HG02981 (cell line): Measurements from ENCODE around the gene PSMC4.

Experiments
- ATAC-seq: cut with Tn5 transposase; IDR thresholded peaks from one replicate; pipeline ENCODE4 v1.9.1; 2021; ENCODE audit warnings: mild to moderate bottlenecking, moderate library complexity; ENCODE audit not compliant: unreplicated experiment

PSMC4 gene

DNA sequence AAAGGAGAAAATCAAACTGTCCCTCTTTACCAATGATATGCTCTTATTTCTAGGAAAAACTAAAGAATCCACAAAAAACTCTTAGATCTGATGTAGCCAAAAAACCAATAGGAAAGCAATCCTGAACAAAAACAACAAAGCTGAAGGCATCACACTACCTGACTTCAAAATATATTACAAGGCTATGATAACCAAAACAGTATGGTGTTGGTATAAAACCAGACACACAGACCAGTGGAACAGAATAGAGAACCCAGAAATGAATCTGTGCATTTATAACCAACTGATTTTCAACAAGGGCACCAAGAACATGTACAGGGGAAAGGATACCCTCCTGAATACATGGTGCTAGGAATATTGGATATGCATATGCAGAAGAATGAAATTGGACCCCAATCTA lies 16.2 kb downstream of the PSMC4 start:
- no peak for ATAC-seq

DNA sequence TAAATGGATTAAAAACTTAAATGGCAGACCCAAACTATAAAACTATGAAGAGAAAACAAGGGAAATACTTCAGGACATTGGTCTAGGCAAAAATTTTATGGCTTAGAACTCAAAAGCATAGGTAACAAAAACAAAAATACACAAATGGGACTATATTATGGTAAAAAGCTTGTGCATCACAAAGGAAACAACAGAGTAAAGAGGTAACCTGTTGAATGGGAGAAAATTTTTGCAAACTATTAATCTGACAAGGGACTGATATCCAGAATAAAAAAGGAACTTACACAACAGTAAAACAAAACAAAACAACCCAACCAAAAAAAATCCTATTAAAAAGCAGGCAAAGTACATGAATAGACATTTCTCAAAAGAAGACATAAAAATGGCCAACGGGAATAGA lies 16.6 kb downstream of the PSMC4 start:
- no peak for ATAC-seq

DNA sequence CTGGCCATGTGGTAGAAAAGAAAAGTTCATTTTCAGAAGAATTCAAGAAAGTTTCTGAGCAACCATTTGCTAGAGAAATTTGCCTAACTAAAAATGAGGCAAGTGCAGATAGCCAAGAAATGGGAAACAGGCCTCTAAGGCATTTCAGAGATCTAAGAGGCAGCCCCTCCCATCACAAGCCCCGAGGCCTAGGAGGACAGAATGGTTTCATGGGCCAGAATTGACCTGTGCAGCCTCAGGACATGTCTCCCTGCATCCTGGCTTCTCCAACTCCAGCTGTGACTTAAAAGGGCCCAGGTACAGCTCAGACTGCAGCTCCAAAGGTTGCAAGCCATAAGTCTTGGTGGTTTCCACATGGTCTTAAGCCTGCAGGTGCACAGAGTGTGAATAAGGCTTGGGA lies 22.6 kb downstream of the PSMC4 start:
- ATAC-seq, result no peak

DNA sequence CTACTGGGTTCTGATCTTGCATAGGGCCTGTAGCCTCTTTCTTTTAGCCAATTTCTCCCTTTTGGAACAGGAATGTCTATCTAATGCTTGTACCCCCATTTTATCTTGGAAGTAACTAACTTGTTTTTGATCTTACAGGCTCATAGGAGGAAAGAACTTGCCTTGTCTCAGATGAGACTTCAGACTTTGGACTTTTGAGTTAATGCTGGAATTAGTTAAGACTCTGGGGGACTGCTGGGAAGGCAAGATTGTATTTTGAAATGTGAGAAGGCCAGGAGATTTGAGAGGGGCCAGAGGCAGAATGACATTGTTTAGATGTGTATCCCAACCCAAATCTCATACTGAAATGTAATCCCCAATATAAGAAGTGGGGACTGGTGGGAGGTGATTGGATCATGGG lies 23.4 kb downstream of the PSMC4 start:
- ATAC-seq, result no peak

DNA sequence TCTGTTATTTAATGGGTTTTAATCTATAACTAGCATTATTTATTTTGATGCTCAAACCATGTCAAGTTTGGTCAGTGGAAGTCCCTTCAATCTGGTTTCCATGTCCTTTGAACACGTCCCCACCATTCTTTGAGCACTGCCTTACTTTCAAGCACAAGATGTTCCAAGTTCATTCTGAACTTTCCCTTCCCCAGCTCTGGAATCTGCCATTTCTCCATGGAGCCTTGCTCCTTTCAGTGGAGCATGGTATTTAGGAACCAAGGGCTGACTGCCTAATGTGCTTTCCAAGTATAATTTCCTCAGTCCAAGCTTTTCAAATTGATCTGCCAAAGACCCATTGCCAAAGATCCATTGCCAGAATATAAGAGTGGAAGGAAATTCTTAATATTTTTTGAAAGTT lies 24.8 kb downstream of the PSMC4 start:
- no peak for ATAC-seq

DNA sequence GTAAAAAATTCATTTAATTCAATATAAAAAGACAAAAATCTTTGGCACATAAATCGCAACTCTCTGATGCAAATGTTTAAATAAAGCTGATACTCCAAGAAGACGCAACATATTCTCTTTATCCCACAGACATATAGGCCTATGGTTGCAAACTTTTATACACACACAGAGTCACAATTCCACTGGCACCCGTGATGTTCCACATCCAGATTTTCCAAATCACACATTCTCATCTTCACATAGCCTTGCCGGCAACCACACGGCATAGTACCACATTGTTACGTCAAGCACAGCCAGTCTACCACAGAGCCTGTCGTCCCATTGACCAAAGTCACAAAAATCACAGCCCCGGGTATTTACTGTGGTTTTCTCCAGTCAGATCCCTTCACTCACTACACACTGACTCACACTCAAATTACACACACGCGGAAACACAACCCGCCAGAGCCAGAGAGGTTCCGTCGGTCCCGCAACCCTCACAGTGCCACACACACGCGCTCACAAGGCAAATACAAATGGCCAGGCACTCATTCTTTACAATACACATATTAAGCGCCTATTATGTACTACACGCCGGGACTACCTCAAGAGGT lies 25.3 kb downstream of the PSMC4 start:
- peak; percentile 17 for ATAC-seq

DNA sequence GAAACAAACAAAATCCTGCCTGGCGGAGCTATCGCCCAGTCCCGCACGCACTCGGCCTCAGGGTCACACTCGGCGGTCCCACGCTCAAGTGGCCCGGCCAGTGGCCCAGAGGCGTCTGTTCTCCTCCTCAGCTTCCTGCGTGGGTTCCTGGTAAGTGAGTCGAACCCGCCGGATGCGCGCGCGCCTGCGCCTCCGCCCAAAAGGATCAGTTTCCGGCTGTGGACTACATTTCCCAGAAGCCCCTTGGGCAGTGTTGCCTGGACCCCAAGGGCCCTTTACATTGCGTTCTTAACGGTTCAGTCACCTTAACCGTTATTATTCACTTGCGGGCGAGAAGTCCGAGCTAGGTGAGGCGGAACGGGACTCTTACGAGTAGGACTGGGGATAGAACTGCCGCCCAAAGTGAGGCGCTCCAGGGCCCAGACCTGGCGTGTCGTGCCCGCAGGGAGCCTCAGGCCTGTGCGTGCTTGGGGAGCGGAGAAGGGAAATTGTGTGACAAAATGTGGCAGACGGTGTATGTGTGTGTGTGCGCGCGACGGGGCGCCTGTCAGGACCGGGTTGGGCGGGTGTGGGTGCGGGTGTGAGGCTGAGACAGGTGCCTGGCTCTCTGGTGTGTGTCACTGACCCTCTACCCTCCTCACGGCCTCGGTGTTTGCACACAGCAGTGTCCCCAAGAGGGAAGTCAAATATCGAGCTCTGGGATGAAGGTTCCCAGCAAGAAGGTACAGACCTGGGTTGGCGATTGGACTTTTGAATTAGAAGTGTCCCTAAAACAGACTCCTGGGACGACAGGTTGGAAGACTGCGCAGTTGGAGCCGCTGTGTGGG lies 26.1 kb downstream of the PSMC4 start, which contains the start of gene ZNF546:
ZNF546 (plus strand) TSS at position 250 of the 827 bp plus-strand sequence. CDS start 1,267 bp downstream, outside the sequence.
- ATAC-seq, result peak; percentile 87

DNA sequence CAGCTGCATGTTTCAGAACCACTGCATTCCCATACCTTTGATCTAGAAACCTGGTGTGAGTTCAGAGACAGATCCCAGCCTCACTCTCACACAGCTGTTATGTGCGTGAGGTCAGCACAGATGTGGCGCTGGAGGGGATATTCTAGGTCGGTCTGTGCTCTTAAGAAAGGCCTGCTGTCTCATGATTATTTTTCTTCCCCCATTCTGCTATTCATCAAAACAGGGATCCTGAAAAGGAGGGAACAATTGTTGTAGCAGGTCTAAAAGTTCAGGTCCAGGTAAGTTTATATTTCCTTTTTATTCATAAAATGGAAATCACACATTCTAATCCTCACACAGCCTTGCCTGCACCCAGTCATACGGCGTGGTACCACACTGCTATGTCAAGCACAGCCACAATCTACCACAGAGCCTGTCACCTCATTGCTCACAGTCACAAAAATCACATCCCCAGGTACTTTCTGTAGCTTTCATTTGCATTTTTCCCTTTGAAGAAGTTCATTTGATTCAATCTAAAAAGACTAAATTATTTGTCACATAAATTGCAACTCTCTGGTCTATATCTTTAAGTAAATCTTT lies 26.8 kb downstream of the PSMC4 start:
- ATAC-seq, result no peak

DNA sequence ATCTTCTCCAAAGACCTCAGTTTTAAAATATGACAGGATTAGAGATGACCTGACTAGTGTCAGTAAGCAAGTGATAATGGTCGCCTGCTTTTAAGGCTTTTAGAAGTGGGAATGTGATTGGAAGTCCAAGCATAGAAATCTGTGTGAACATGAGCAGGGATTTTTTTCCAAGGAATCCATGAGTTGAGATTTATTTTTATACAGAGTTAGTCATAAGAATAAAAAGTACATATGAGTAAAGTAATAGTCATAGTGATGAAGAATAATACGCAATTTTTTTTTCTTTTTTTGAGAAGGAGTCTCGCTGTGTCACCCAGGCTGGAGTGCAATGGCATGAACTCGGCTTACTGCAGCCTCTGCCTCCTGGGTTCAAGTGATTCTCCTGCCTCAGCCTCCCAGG lies 27.5 kb downstream of the PSMC4 start:
- no peak for ATAC-seq

DNA sequence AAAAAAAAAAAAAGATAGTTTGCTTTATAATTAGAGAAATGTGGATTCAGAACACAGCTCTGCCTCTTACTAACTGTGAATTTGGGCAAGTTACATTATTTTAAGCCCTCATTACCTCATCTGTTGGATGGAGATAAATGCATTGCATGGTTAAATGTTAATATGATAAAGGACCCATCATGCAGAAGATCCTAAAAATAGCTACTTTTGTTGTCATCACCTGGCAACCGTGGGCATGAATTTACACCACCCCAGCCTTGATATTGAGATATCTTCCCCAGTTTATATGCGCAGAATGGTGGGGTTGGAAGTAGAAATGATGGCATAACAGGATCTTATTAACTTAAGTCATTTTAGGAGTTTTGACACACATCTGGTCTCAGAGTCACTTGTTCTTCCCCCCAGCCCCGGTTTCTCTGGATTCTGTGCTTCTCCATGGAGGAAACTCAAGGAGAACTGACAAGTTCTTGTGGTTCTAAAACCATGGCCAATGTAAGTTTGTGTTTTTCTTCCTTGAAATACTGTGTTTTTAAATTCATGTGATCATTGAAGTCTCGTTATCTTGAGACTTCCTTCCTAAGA lies 34.8 kb downstream of the PSMC4 start:
- ATAC-seq, result no peak

DNA sequence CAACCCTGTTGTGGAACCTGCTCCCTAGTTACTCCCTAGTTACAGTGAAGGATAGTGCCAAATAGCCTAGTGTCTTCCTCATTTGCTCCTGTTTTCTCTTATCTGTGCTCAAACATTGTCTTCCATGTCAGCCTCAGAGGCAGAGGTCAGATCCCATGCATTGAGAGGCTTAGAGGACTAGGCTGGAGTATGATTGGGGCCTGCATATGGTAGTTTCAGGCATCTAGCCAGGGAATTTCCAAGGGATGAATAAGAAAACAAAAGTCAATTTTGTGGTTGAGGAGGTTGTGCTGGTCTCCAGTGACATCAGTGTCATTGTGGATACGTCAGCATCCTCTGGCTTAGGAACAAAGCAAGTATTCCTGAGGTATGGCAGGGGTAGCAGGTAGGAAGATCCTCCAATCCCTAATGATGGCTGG lies 35.3 kb downstream of the PSMC4 start:
- no peak for ATAC-seq

DNA sequence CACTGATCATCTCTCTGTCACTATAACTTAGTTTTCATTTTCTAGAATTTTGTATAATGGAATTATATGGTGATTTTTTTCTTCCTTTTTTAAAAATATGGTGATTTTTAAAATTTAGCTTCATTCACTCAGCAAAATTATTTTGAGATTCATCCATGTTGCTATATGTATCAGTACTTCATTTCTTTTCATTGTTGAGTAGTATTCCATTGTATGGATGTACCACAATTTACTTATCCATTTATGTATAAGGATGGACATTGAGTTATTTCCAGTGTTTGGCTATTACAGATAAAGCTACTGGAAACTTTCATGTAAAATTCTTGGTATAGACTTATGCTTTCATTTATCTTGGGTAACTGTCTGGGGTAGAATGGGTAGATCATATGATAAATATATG lies 38.7 kb downstream of the PSMC4 start:
- ATAC-seq, result no peak

DNA sequence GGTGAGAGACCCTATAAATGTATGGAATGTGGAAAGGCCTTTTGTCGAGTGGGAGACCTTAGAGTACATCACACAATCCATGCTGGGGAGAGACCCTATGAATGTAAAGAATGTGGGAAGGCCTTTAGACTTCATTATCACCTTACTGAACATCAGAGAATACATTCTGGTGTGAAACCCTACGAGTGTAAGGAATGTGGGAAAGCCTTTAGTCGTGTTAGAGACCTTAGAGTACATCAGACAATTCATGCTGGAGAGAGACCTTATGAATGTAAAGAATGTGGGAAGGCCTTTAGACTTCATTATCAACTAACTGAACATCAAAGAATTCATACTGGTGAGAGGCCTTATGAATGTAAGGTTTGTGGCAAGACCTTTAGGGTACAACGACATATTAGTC lies 43.0 kb downstream of the PSMC4 start:
- ATAC-seq, result no peak

DNA sequence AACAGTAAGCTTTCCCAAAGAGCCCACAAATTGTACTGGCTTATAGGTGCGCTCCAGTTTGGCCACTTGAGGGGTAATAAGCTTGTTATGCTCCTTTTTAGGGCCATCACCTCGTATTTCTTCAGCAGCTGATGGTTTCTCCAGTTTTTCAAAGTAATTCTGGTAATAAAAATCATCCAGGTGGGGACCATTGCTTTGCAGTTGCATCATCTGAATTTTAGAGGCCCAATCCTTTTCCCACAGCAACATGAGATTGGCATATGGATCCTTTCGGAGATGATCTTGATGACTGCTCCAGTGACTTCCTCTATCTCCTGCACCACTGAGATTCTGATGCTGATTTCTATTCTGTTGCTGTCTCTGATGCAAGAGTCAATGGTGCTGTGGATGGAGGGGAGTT lies 53.0 kb downstream of the PSMC4 start:
- ATAC-seq, result no peak

DNA sequence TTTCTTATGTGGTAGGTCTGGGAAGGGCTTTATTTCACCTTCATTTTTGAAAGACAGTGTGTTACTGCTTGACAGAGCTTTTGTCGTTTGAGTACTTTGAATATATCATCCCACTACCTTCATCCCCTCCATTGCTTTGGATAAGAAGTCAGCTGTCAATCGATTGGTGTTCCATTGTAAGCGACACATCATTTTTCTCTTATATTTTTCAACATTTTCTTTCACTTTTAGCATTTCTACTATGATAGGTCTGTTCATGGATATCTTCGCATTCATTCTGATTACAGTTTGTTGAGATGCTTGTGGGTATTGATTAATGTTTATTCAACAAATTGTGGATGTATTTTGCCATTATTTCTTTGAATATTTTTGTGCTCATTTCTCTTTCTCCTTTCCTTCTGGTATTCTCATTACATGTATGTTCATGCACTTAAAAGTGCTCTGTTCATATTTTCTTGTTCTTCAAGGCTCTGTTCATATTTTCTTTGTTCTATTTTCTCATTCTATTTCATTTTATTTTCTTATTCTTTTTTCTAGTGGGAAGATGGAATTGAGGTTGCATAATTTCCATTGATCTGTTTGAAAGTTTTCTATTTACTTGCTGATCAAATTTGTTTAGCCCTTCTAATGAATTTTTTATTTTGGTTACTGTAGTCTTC lies 55.1 kb downstream of the PSMC4 start:
- no peak for ATAC-seq

DNA sequence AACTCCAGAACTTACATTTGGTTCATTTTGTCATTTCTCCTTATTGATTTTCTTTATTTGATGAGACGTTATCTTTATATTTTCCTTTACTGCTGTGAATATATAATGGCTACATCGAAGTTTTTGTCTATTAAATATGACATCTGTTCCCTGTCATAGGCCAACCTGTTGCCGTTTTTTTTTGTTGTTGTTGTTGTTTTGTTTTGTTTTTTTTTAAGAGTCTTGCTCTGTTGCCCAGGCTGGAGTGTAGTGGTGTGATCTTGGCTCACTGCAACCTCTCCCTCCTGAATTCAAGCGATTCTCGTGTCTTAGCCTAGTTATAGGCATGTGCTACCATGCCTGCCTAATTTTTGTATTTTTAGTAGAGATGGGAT lies 55.6 kb downstream of the PSMC4 start:
- ATAC-seq, result no peak
